GM12892 (cell line): Measurements from ENCODE around the gene MAPK6.

Experiments used
- POLR2A ChIP-seq: IDR thresholded peaks from 2 replicates; pipeline ENCODE4 v1.6.1; 2011; ENCODE audit warnings: low read depth, low read length, control low read depth
- TAF1 ChIP-seq: IDR thresholded peaks from 2 replicates; pipeline ENCODE4 v1.6.1; 2011; ENCODE audit warnings: low read depth, mild to moderate bottlenecking, control low read depth, low read length, borderline replicate concordance

DNA sequence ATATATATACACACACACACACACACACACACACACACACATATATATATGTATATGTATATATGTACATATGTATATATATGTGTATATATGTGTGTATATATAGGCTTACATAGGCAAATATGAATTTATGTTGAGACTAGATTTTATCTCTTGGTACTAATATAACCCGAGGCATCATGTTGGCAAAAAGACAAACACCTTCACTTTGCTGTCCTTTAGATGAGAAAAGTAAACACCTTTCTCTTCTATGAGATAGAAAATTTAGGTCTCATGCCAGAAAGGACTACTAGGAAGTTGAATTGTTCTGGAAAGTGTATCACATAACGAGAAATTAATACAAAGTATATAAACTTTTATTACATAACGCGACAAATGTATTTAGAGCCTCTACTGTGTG is 27.9 kb upstream of the MAPK6 start:
- TF ChIP-seq TAF1 (no peak), POLR2A (no peak)
